HG03571 (cell line): ENCODE data around the gene TMEM175.
"Not testable (repeated sequence)": the region's sequence is repeated elsewhere in the genome, so short reads cannot be mapped to it uniquely, and the experiment has no call there.

Experiments used
- ATAC-seq: cut with Tn5 transposase; IDR thresholded peaks from one replicate; pipeline ENCODE4 v1.9.1; 2021; ENCODE audit not compliant: unreplicated experiment

TMEM175 gene

DNA sequence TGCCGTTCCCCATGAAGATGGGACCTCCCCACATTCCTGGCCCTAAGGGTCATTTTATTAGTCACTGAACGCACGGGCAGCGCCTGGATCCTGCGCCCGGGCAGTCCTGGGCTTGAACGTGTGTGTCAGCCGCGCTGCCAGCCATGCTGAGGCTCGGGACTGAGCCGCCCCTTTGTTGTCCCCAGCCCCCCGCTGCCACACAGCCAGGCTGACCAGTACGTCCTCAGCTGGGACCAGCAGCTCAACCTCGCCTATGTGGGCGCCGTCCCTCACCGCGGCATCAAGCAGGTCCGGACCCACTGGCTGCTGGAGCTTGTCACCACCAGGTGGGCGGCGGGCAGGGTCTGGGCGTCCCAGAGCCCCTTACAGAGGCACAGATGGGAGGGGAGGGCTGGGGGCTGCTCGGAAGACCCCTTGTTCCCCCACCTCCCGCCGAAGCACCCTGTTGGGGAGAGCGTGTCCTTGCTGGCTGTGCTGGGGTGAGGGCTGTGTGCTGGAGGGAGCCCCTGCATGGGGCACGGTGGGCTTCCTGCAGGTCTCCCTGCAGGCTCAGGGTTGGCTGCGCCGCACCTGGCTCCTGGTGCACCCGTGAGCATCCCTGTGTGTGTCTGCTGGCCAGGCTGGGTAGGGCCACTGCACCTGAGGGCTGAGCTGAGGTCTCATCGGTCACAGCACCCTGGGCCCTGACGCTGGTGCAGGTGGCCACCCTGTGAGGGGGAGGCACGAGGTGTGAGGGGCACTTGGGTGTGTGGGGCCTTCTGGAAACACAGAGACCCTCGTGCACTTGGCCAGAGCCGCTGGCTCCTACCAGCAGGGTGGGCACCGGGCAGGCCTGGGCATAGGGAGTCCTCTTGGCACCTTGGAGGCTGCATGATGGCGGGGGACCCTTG is 55.6 kb downstream of the TMEM175 start:
- no peak for ATAC-seq

DNA sequence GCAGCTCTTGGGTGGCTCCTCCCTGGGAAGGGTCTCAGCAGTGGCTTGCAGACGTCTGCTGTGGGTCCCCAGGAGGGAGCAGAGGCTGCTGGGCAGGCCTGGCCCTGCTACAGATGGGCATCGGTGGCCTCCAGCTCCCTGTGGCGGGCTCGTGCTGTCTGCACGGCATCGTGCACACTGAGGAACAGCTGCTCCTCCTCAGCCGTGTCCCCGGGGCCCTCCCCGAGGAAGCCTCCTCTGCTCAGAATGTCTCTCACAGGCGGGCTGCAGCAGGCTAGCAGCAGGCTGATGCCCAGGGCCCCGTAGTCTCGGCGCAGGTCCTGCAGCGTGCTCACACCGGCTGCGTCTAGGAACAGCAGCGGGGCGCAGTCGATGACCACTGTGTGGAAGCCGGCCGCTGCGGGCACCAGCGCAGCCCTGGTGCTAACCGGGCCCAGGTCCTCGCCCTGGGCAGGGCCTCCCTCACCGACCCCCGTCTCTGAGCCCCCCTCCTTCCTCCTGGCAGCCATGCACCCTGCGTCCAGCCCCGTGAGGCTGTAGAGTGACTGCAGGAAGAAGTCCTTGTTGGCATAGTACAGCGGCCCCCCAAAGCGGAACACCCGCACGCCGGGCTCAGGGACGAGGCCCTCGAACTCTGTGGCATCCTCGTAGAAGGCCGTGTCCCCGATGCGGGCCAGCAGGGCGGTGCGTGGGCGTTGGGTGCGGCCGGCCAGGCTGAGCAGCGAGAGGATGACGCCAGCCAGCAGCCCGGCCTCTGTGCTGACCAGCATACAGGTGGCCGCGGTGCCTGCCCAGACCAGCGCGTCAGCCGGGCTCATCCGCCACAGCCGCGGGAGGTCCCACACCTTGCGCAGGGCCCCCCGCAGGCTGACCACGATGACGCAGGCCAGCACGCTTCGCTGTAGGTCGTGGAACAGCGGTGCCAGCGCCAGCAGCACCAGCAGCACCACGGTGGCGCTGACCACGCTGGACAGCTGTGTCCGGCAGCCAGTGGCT is 56.8 kb downstream of the TMEM175 start:
- ATAC-seq: no peak

DNA sequence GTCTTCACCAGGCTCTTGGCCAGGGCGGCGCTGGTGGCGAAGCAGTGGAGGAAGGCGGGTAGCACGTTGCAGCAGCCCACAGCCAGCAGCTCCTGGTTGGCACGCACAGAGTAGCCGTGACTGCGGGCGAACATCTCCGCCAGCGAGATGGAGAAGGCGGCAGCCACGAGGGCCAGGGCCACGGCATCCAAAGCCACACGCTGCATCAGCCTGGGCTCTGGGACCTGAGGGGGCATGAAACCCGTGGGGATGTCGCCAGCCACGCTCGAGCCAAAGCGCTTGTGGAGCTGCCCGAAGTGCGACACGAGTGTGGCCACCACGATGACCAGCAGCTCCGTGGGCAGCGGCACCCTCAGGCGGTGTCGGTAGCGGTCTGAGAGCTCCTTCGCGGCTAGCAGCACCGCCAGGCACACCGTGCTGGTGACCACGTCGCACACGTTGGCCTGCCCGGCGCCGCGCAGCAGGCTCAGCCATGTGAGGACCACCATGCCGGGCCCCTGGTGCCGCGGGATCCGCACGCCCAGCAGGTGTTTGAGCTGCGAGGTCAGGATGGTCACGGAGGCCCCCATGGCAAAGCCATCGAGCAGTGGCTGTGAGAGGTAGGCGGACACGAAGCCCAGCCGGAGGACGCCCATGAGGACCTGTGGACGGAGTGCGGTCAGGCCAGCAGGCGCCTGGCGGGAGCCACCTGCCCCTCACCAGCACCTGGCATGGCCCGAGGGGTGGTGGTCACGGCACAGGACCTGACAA is 57.6 kb downstream of the TMEM175 start:
- no peak for ATAC-seq

GRCh38 chr4:990746-991367 is 58.6 kb downstream of the TMEM175 start:
- ATAC-seq: no peak

DNA sequence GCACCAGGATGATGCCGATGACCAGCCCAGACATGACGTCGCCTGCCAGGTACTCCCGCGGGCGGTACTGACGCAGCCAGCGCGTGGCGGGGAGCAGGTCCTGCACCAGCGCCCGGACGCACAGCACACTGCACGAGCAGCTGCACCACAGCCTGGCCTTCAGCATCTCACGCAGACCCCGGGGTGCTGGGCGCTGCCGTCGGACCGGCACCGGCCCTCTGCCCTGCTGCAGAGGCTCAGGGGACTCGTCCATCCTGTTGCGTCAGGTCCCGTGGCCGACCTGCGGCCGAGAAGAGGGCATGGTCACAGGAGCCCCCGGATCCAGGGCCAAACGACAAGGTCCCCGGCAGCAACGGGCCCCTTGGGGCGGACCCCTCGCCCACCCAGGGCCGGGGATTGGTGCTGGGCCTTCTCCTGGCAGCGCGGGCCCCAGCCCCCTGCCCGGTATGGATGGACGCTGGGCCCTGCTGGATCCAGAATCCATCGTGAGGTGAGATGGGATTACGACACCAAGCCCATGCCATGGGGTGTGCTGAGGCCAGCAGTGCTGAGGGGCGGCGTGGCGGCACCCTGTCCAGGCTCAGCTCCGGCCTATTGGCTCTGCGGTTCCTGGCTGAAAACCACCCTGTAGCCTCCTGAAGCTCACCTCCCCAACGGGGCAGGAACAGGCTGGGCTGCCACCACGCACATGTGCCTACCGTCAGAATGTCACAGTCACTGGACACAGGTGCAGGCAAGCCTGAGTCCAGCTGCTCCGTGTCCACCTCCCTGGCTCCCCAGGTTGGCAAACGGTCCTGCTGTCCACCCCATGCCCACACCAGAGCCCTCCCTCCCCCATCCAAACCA is 59.4 kb downstream of the TMEM175 start:
- ATAC-seq: no peak

DNA sequence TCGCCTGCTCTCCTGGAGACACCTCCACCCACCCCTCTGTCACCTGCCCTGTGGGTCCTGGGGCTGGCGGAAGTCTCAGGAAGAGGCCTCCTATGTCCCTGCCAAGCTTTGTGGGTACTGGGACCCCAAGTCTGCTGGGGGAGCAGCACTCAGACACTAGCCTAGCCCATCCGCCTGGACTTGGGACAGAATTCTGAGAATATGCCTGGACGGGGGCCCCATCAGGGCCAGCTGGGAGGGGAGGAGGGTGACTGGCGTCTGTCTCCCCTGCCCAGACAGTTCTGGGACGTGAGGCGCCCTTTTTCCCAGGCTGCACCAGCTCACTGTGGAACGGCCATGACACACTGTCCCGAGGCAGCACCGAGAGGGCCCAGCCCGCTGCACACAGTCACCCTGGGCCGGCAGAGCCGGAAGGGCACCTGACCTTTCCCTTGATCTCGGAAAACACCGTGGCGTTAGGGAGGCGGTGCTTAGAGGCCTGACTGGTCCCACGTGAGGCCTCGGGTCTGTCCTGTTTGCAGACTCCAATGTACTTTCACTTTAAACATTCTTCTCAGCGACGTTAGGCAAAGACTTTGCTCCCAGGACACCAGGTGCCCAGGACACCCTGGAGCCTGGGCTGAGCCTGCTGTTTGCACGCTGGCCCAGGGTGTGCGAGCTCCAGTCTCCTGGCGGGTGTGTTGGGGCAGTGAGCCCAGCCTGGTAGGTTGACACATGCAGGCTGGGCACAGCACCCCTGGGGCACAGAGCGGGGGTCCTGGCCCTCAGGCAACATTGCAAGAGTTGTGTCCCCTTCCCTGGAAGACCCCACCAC is 60.2 kb downstream of the TMEM175 start:
- ATAC-seq: no peak

GRCh38 chr4:993111-994029 is 61.1 kb downstream of the TMEM175 start, which contains the start of gene SLC26A1:
Gene SLC26A1, minus strand, starts transcription at chr4:993404. Its CDS starts 1,701 bp downstream, at chr4:991703.
- no peak for ATAC-seq

- ATAC-seq: no peak
Observed at GRCh38 chr4:995311-996026, 63.2 kb downstream of the TMEM175 start.

GRCh38 chr4:996030-996996 is 64.1 kb downstream of the TMEM175 start:
- ATAC-seq: no peak

GRCh38 chr4:996997-997374 is 64.7 kb downstream of the TMEM175 start:
- no peak for ATAC-seq

DNA sequence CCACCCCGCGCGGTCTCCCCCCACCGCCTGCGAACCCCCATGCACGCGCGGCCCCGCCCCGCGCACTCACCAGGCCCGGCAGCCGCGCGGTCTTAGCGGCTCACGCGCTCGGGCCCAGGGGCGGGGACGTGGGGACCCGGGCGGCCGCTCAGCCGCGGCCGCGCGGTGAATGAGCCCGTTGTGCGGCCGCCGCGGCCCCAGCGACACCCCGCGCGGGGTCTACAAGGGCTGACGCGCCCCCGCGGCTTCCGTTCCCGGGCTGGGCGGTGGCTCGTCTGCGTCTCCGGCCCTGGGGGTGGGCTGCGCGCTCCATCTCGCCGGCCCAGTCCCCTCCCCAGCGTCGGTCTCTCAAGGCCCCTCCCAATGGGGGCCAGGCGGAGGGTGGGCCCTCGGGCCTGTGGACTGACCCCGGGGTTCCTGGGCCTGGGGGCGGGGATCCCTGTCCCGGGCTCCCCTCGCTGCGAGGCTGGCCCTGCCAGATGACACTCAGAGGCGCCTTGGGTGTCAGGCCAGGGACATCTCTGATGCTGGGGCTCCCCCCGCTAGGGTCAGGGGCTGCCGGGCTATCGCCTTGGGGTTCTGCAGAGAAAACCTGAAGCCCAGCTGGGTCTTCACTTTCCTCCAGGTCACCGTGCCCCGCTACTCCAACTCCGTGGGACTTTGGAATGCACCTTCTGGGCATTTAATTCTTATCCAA is 65.3 kb downstream of the TMEM175 start:
- ATAC-seq: no peak

- ATAC-seq: no peak
Observed at GRCh38 chr4:998096-998691, 65.9 kb downstream of the TMEM175 start.

- not testable (repeated sequence) for ATAC-seq
Observed at GRCh38 chr4:999240-999863, 67.1 kb downstream of the TMEM175 start.

- ATAC-seq: no peak
Observed at GRCh38 chr4:999882-1000425, 67.7 kb downstream of the TMEM175 start.
